ENCODE results near the gene MTF1.

MTF1 gene

GRCh38 chr1:37828410-37829074 lies 30.9 kb downstream of the MTF1 start:
- DNase-seq: no peak

- no peak for DNase-seq
These were observed 33.9 kb downstream of the MTF1 start for GRCh38 chr1:37825506-37825905.

GRCh38 chr1:37824001-37824400 lies 35.4 kb downstream of the MTF1 start:
- DNase-seq: no peak

GRCh38 chr1:37822906-37823815 lies 36.2 kb downstream of the MTF1 start:
- DNase-seq: no peak

- DNase-seq: no peak
These were observed 37.9 kb downstream of the MTF1 start for GRCh38 chr1:37821481-37821880.

GRCh38 chr1:37817481-37817880 lies 41.9 kb downstream of the MTF1 start:
- DNase-seq: peak; percentile 54

GRCh38 chr1:37814252-37814651 lies 45.1 kb downstream of the MTF1 start:
- DNase-seq: no peak

- no peak for DNase-seq
These were observed 45.8 kb downstream of the MTF1 start for GRCh38 chr1:37813529-37814145.

- DNase-seq: peak; percentile 92
These were observed 48.3 kb downstream of the MTF1 start for GRCh38 chr1:37811027-37811655.

GRCh38 chr1:37809942-37810341 lies 49.5 kb downstream of the MTF1 start:
- DNase-seq: no peak

- peak; percentile 92 for DNase-seq
These were observed 50.7 kb downstream of the MTF1 start for GRCh38 chr1:37808369-37809319.

GRCh38 chr1:37807555-37808368 lies 51.6 kb downstream of the MTF1 start, which contains the start of the genes C1orf122 and YRDC:
Gene C1orf122 (plus strand): TSS chr1:37807790. CDS start chr1:37808405, 615 bp downstream.
Gene YRDC (minus strand): TSS chr1:37808208. CDS start chr1:37808180, 28 bp downstream.
- DNase-seq: peak; percentile 97

GRCh38 chr1:37807220-37807554 lies 52.2 kb downstream of the MTF1 start:
- DNase-seq: peak; percentile 67

GRCh38 chr1:37802439-37802838 lies 57.0 kb downstream of the MTF1 start:
- no peak for DNase-seq

- DNase-seq: no peak
These were observed 61.5 kb downstream of the MTF1 start for GRCh38 chr1:37797750-37798345.

- DNase-seq: peak; percentile 50
These were observed 63.9 kb downstream of the MTF1 start for GRCh38 chr1:37795340-37796125.

- peak; percentile 70 for DNase-seq
These were observed 64.7 kb downstream of the MTF1 start for GRCh38 chr1:37794372-37795339.

GRCh38 chr1:37793773-37794371 lies 65.5 kb downstream of the MTF1 start, which contains the start of gene MANEAL:
Gene MANEAL (plus strand): TSS chr1:37793847. CDS start chr1:37794183, 336 bp downstream.
- peak; percentile 89 for DNase-seq
